ENCODE results near the gene OSER1. TPM values are rescaled to one million over a fixed set of nuclear protein-coding genes. Genes with fewer than 3 reads are reported as not detected.

OSER1 gene
- total and polyA plus RNA-seq, 7 experiments from 2014 or later, result 25.0 to 115 (median 43.0) TPM

GRCh38 chr20:44182135-44182765 is 28.3 kb downstream of the OSER1 start:
- H3K36me3 ChIP-seq (ENCODE audit: control insufficient read depth in 2 of 3, insufficient read depth in 3 of 3, low read length in 3 of 3), result no peaks in the 10 kb centered on the region
- no peak overlapping the region for H3K4me3 ChIP-seq (ENCODE audit: low read length)
- no peak overlapping the region for H3K4me3 Mint-ChIP-seq
- H3K27ac ChIP-seq (ENCODE audit: low read depth, low read length), result no peak overlapping the region
- intact Hi-C loops (cut with micrococcal nuclease), result no loop called here
- DNase-seq (no peak), ATAC-seq (no peak)
- H3K27me3 Mint-ChIP-seq, result peaks cover 44 to 66% (median 52%) of the 10 kb centered on the region in 5 donors
- H3K4me1 ChIP-seq (ENCODE audit: control insufficient read depth in 2 of 2, insufficient read depth in 2 of 2, low read length in 2 of 2), result peaks cover 0 to 7% of the 10 kb centered on the region in 2 donors
- peaks cover 0 to 9% (median 4%) of the 10 kb centered on the region in 7 donors for H3K4me1 Mint-ChIP-seq
- no peak overlapping the region for H3K27ac Mint-ChIP-seq
- no peaks in the 10 kb centered on the region for H3K9me3 ChIP-seq (ENCODE audit: control insufficient read depth in 2 of 3, low read length in 3 of 3)
- ChIA-PET POLR2A (no interaction called here), CTCF (no interaction called here)
- H3K36me3 Mint-ChIP-seq, result no peaks in the 10 kb centered on the region
- peaks cover 0 to 12% of the 10 kb centered on the region in 2 donors for H3K27me3 ChIP-seq (ENCODE audit: control insufficient read depth in 2 of 2, insufficient read depth in 2 of 2, low read length in 2 of 2)
- no peaks in the 10 kb centered on the region for H3K9me3 Mint-ChIP-seq

- Histone ChIP-seq H3K4me3 (ENCODE audit: low read length) (no peak overlapping the region), H3K27me3 (ENCODE audit: control insufficient read depth in 2 of 2, insufficient read depth in 2 of 2, low read length in 2 of 2) (peaks cover 0 to 10% of the 10 kb centered on the region in 2 donors), H3K4me1 (ENCODE audit: control insufficient read depth in 2 of 2, insufficient read depth in 2 of 2, low read length in 2 of 2) (peaks cover 0 to under 1% of the 10 kb centered on the region in 2 donors), H3K36me3 (ENCODE audit: control insufficient read depth in 2 of 3, insufficient read depth in 3 of 3, low read length in 3 of 3) (no peaks in the 10 kb centered on the region), H3K27ac (ENCODE audit: low read depth, low read length) (no peak overlapping the region), H3K9me3 (ENCODE audit: control insufficient read depth in 2 of 3, low read length in 3 of 3) (no peaks in the 10 kb centered on the region)
- ChIA-PET POLR2A (no interaction called here), CTCF (no interaction called here)
- H3K27me3 Mint-ChIP-seq, result peaks cover 37 to 61% (median 47%) of the 10 kb centered on the region in 5 donors
- peaks cover 0 to 4% (median 1%) of the 10 kb centered on the region in 7 donors for H3K4me1 Mint-ChIP-seq
- ATAC-seq (no peak), DNase-seq (no peak)
- H3K27ac Mint-ChIP-seq, result no peak overlapping the region
- H3K4me3 Mint-ChIP-seq, result no peak overlapping the region
- no peaks in the 10 kb centered on the region for H3K9me3 Mint-ChIP-seq
- intact Hi-C loops (cut with micrococcal nuclease), result no loop called here
- no peaks in the 10 kb centered on the region for H3K36me3 Mint-ChIP-seq
These were observed 29.0 kb downstream of the OSER1 start for GRCh38 chr20:44181611-44182010.

- DNase-seq (no peak), ATAC-seq (no peak)
- H3K27ac ChIP-seq (ENCODE audit: low read depth, low read length), result no peak overlapping the region
- Mint-ChIP-seq H3K27ac (no peak overlapping the region), H3K4me1 (no peaks in the 10 kb centered on the region), H3K4me3 (no peak overlapping the region), H3K27me3 (peaks cover 32 to 58% (median 42%) of the 10 kb centered on the region in 5 donors), H3K9me3 (no peaks in the 10 kb centered on the region), H3K36me3 (no peaks in the 10 kb centered on the region)
- POLR2A ChIA-PET, result no interaction called here
- intact Hi-C loops (cut with micrococcal nuclease), result no loop called here
- H3K27me3 ChIP-seq (ENCODE audit: control insufficient read depth in 2 of 2, insufficient read depth in 2 of 2, low read length in 2 of 2), result peaks cover 0 to 7% of the 10 kb centered on the region in 2 donors
- H3K9me3 ChIP-seq (ENCODE audit: control insufficient read depth in 2 of 3, low read length in 3 of 3), result no peaks in the 10 kb centered on the region
- H3K4me3 ChIP-seq (ENCODE audit: low read length), result no peak overlapping the region
- H3K4me1 ChIP-seq (ENCODE audit: control insufficient read depth in 2 of 2, insufficient read depth in 2 of 2, low read length in 2 of 2), result no peaks in the 10 kb centered on the region
- H3K36me3 ChIP-seq (ENCODE audit: control insufficient read depth in 2 of 3, insufficient read depth in 3 of 3, low read length in 3 of 3), result no peaks in the 10 kb centered on the region
- CTCF ChIA-PET, result interaction anchor here (0.6 to 3.7 kb wide), 2 partner anchors 9 to 64 kb away, joined by 3 to 14 read pairs; no protein-coding TSS in a partner anchor
These were observed 29.8 kb downstream of the OSER1 start for GRCh38 chr20:44180814-44181213.

- intact Hi-C loops (cut with micrococcal nuclease), result no loop called here
- Mint-ChIP-seq H3K9me3 (no peaks in the 10 kb centered on the region), H3K4me1 (no peaks in the 10 kb centered on the region), H3K27me3 (peaks cover 17 to 34% (median 26%) of the 10 kb centered on the region in 5 donors), H3K4me3 (no peak overlapping the region), H3K36me3 (no peaks in the 10 kb centered on the region), H3K27ac (no peak overlapping the region)
- no peaks in the 10 kb centered on the region for H3K36me3 ChIP-seq (ENCODE audit: control insufficient read depth in 2 of 3, insufficient read depth in 3 of 3, low read length in 3 of 3)
- DNase-seq, result no peak
- H3K27me3 ChIP-seq (ENCODE audit: control insufficient read depth in 2 of 2, insufficient read depth in 2 of 2, low read length in 2 of 2), result no peaks in the 10 kb centered on the region
- no peaks in the 10 kb centered on the region for H3K9me3 ChIP-seq (ENCODE audit: control insufficient read depth in 2 of 3, low read length in 3 of 3)
- CTCF ChIA-PET, result no interaction called here
- H3K27ac ChIP-seq (ENCODE audit: low read depth, low read length), result no peak overlapping the region
- ATAC-seq, result no peak
- no peak overlapping the region for H3K4me3 ChIP-seq (ENCODE audit: low read length)
- POLR2A ChIA-PET, result no interaction called here
- H3K4me1 ChIP-seq (ENCODE audit: control insufficient read depth in 2 of 2, insufficient read depth in 2 of 2, low read length in 2 of 2), result no peaks in the 10 kb centered on the region
These were observed 33.6 kb downstream of the OSER1 start for GRCh38 chr20:44176833-44177534.

GRCh38 chr20:44174996-44175765 is 35.4 kb downstream of the OSER1 start:
- no peaks in the 10 kb centered on the region for H3K27me3 ChIP-seq (ENCODE audit: control insufficient read depth in 2 of 2, insufficient read depth in 2 of 2, low read length in 2 of 2)
- intact Hi-C loops (cut with micrococcal nuclease), result no loop called here
- no peak for ATAC-seq
- no peak overlapping the region for H3K27ac Mint-ChIP-seq
- no peak overlapping the region for H3K4me3 ChIP-seq (ENCODE audit: low read length)
- H3K4me3 Mint-ChIP-seq, result no peak overlapping the region
- no peaks in the 10 kb centered on the region for H3K9me3 ChIP-seq (ENCODE audit: control insufficient read depth in 2 of 3, low read length in 3 of 3)
- no peaks in the 10 kb centered on the region for H3K36me3 ChIP-seq (ENCODE audit: control insufficient read depth in 2 of 3, insufficient read depth in 3 of 3, low read length in 3 of 3)
- H3K27me3 Mint-ChIP-seq, result peaks cover 18 to 31% (median 25%) of the 10 kb centered on the region in 5 donors
- ChIA-PET CTCF (no interaction called here), POLR2A (no interaction called here)
- peaks cover 0 to under 1% (median 0%) of the 10 kb centered on the region in 11 donors for H3K9me3 Mint-ChIP-seq
- H3K27ac ChIP-seq (ENCODE audit: low read depth, low read length), result no peak overlapping the region
- peaks cover 0 to 2% (median 0%) of the 10 kb centered on the region in 7 donors for H3K4me1 Mint-ChIP-seq
- H3K4me1 ChIP-seq (ENCODE audit: control insufficient read depth in 2 of 2, insufficient read depth in 2 of 2, low read length in 2 of 2), result no peaks in the 10 kb centered on the region
- no peak for DNase-seq
- no peaks in the 10 kb centered on the region for H3K36me3 Mint-ChIP-seq

- Histone ChIP-seq H3K27me3 (ENCODE audit: control insufficient read depth in 2 of 2, insufficient read depth in 2 of 2, low read length in 2 of 2) (no peaks in the 10 kb centered on the region), H3K4me1 (ENCODE audit: control insufficient read depth in 2 of 2, insufficient read depth in 2 of 2, low read length in 2 of 2) (no peaks in the 10 kb centered on the region), H3K4me3 (ENCODE audit: low read length) (no peak overlapping the region), H3K27ac (ENCODE audit: low read depth, low read length) (no peak overlapping the region), H3K9me3 (ENCODE audit: control insufficient read depth in 2 of 3, low read length in 3 of 3) (no peaks in the 10 kb centered on the region), H3K36me3 (ENCODE audit: control insufficient read depth in 2 of 3, insufficient read depth in 3 of 3, low read length in 3 of 3) (no peaks in the 10 kb centered on the region)
- Mint-ChIP-seq H3K4me3 (no peak overlapping the region), H3K36me3 (no peaks in the 10 kb centered on the region), H3K27me3 (peaks cover 22 to 42% (median 26%) of the 10 kb centered on the region in 5 donors), H3K9me3 (peaks cover 0 to 7% (median 1%) of the 10 kb centered on the region in 11 donors), H3K4me1 (peaks cover 0 to 2% (median 0%) of the 10 kb centered on the region in 7 donors), H3K27ac (no peak overlapping the region)
- ATAC-seq, result no peak
- intact Hi-C loops (cut with micrococcal nuclease), result no loop called here
- ChIA-PET POLR2A (no interaction called here), CTCF (no interaction called here)
- no peak for DNase-seq
These were observed 36.7 kb downstream of the OSER1 start for GRCh38 chr20:44173846-44174245.

Data from naive thymus-derived CD4-positive, alpha-beta T cell (primary cell).